Transverse colon (tissue), 4 donors: ENCODE results near the gene WT1.

Experiments used
- CTCF ChIP-seq, 5 experiments: fragments of 200-600 bp in 3 of 5; fragments of 450-650 bp in 2 of 5; sonication (generic) in 3 of 5; IDR thresholded peaks; 1 replicate in 2 of 5; 2 replicates in 3 of 5; pipeline ENCODE4 v1.5.1; 2016 to 2017; ENCODE audit warnings: antibody characterized with exemption in 5 of 5, inconsistent platforms in 3 of 5, mild to moderate bottlenecking in 2 of 5, moderate library complexity in 1 of 5
- POLR2A ChIP-seq: fragments of 450-650 bp; IDR thresholded peaks from one replicate; pipeline ENCODE4 v1.6.1; 2016; ENCODE audit warnings: antibody characterized with exemption, mild to moderate bottlenecking, moderate library complexity
- POLR2AphosphoS5 ChIP-seq, 3 donors: sonication (generic); formaldehyde crosslinking; IDR thresholded peaks; one replicate each; pipeline ENCODE4 v1.6.1; 2016; ENCODE audit warnings: antibody characterized with exemption in 3 of 3

DNA sequence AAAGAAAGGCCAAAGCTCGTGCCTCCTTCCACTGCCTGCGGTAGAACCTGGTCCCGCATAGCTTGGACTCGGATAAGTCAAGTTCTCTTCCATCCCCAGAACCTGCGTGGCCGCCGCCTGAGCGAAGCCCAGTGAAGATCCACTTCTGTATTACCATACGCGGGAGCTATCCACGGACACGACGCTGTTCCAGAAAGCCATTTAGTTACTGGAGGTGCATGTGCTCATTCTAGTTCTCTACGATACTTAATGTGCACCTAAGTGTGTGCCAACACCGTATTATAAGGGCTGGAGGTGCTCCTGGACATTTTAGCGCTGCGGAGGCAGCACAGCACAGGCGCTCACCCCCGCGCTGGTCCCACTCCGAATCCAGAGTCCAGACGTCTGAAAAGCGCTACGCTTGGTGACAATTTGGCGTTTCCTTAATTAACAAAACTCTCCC lies 1.4 kb downstream of the WT1 start:
- TF ChIP-seq CTCF (IDR thresholded peaks at IDR 0.05) = no peak
- no peak for TF ChIP-seq POLR2AphosphoS5 (IDR thresholded peaks at IDR 0.05)
- TF ChIP-seq POLR2A = no peak
